Activated effector memory CD4-positive, alpha-beta T cell treated with Interleukin-2 at 50 U/mL for 16 hours (primary cell): ENCODE data around the gene TIMP2.

Experiments
- DNase-seq: peaks from one replicate; pipeline ENCODE4 v3.0.0-alpha.2; 2020

Gene TIMP2

GRCh38 chr17:78828470-78829185, 96.6 kb downstream of the TIMP2 start:
- no peak for DNase-seq

DNA sequence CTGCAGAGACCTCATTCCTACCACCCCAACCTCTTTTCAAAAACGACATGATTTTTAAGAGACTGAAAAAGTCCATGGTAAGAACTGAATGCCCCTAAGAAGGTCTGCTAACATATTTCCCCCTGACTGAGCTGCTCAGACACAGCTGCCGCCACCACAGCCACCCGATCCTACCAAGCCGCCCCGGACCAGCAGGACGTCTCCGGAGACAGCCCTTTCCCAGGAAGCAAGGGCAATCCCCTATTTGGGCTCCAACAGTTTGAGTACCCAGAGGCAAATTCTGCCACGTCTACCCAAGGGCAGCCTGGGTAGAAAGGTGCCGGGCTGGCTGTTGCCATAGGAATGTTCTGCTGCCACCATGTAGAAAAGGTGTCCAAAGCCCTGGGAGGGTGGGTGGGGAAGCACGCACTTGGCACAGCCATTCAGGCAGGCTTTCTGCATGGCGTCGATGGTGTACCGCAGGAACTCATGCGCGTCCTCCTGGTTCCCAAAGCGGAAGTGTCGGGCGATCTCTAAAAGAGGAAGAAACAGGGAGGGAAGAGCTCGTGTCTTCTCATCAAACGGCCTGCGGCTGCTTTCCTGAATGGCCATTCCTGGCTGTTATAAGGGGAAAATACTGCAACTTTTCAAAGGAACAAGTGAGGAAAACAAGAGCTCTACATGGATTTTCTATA, 98.2 kb downstream of the TIMP2 start:
- no peak for DNase-seq

DNA sequence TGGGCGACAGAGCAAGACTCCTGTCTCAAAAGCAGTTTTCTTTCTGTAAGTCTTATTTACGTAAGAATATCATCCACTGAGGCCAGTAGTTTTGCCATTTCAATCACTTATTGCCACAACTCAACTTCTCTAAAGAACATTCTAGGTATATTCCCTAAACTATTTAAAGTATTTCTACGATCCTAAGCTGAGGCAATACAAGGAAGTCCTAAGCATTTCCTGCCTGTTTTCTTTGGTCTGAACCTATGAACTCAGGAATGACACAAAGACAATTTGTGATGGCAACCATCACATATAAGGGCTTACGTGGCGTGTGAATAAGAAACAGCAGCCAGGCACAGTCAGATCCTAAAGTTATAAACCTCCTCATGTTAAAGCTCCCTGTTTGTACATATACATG, 98.8 kb downstream of the TIMP2 start:
- DNase-seq = no peak

GRCh38 chr17:78825696-78826095, 99.5 kb downstream of the TIMP2 start:
- no peak for DNase-seq

- no peak for DNase-seq
Measured at GRCh38 chr17:78824240-78824639, 100.9 kb downstream of the TIMP2 start.

GRCh38 chr17:78823282-78824046, 101.7 kb downstream of the TIMP2 start:
- no peak for DNase-seq

DNA sequence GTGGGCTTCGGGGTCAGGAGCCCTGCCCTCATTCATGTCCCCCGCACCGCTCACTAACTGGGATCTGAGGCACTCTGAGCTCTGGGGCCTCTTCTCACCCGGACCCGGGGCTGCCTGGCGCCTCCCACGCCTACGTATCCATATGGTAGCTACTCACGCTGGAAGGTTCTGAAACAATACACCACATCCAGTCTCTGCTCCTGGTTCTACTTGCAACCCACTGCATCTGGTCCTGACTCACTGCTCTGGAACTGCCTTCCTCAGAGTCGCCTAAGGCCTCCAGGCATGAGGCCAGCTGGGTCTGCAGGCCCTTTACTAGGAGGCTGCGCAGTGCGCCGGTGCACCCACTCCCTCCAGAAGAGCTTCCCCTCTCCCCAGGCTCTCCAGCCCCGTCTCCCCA, 102.6 kb downstream of the TIMP2 start:
- no peak for DNase-seq

DNA sequence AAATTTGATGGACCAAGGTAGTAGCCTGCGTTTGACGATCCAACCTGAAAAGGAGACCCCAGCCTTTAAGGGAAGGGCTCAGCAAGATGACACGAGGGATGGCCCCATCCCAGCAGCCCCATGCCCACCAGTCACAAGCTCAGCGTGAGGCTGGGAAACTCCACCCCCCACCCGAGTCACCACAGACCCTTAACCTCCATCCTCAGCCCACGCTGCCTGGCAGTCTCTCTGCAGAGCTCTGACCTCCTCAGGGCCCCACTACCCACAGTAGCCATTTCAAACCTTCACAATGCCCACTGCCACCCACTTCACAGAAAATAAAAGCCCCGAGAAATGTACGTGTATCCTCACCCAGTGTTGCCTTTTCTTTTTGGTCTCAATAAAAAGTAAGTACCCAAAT, 103.2 kb downstream of the TIMP2 start:
- no peak for DNase-seq

GRCh38 chr17:78820841-78821240, 104.3 kb downstream of the TIMP2 start:
- DNase-seq = no peak

DNA sequence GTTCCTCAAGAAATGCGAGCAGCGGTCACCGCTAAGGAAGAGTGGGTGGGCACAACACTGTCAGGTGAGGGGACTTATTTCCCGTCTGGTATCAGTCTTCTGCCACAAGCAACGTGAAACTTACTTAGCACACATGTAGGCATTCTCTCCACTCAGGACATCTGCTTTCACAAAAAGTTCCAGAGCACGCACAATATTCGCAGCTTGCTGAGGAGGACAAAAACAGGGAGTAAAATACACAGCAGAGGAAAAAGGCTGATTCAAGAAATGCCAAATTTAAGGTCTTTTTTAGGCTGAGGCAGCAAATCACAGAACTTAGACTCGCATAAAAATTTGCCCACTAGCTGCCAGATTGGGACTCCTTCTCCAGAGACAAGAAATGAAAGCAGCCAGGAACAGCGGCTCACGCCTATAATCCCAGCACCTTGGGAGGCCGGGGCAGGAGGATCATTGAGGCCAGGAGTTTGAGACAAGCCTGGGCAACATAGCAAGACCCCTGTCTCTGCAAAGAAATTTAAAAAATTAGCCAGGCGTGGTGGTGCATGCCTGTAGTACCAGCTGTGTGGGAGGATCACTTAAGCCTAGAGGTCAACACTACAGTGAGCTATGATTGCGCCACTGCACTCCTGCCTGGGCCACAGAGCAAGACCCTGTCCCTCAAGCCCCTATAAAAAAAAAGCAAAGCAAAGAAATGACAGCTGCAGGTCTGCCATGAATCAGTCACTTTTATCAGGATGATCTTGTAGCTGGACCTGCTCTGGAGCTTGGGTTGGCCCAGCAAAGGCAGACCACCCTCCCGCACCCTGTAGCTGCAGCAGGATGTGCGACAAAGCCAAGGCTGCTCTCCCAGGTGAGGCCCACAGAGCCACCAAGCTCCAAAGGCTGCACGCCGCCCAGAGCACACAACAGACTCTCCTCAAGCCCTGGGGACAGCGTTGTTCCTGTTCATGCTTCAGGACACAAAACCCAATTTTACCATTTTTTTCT, 105.1 kb downstream of the TIMP2 start:
- no peak for DNase-seq

GRCh38 chr17:78819402-78819801, 105.8 kb downstream of the TIMP2 start:
- no peak for DNase-seq

DNA sequence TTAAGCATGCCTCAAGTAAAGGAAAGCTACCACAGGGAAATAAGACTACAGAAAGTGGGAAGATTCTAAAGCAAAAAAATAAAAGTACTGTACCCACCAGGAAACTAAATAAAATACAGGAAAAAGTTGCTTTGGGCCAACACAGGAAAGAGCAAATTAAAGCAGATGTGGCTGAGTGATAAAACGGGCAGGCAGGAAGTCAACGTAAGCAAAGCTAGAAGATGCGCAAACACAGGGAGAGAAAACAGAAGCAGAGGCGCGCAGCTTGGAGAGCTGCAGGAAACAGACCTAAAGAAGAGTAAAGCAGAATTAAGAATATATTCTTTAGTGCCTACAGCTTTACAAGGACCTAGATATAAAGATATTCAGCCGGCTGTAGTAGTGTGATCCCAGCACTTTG, 106.3 kb downstream of the TIMP2 start:
- DNase-seq = peak; percentile 47

- no peak for DNase-seq
Measured at GRCh38 chr17:78818152-78818846, 106.9 kb downstream of the TIMP2 start.

GRCh38 chr17:78817123-78817522, 108.1 kb downstream of the TIMP2 start:
- DNase-seq = peak; percentile 54

DNA sequence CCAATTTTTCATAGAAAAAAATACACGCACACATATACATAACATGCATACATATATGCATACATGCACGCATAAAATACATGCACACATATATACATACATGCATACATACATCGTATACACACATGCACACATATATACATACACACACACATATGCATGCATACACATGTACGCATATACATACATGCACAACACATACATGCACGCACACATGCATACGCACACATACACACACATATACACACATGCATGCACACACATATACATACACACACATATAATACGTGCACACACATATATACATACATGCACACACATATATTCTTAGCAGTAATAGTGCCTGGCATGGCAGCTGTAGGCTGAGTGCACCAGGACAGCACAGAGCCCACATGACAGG, 109.5 kb downstream of the TIMP2 start:
- DNase-seq = no peak

DNA sequence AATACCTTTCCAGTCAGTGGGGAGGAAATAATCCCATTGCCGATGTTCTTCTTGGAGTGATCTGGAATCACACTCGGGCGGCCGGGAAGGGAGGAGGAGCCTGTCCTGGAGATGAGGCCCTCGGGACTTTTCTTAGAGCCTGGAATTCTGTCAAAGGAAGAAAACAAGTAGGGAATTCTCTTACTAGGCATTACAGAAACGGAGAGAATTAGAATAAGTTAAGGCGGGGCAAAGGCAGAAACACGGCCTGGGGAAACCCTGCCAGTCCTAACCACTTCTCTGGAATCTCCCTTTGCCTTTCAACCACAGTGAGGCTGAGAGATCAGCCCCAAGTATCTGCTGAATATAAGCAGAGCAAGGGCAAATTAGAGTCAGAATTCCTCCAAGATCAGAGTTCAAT, 112.3 kb downstream of the TIMP2 start:
- DNase-seq = no peak

DNA sequence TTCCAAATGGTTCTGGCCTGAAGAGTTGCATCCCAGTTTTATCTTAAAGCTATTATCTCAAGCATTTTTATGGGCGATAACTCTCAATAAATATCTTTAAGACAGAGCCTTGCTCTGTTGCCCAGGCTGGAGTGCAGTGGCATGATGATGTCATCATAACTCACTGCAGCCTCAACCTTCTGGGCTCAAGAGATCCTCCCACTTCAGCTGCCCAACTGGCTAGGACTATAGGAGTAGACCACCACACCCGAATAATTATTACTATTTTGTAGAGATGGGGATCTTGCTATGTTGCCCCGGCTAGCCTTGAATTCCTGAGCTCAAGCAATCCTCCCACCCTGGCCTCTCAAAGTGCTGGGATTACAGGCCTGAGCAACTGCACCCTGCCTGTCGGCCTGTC, 117.0 kb downstream of the TIMP2 start:
- DNase-seq = no peak

- DNase-seq = no peak
Measured at GRCh38 chr17:78806451-78806850, 118.7 kb downstream of the TIMP2 start.

DNA sequence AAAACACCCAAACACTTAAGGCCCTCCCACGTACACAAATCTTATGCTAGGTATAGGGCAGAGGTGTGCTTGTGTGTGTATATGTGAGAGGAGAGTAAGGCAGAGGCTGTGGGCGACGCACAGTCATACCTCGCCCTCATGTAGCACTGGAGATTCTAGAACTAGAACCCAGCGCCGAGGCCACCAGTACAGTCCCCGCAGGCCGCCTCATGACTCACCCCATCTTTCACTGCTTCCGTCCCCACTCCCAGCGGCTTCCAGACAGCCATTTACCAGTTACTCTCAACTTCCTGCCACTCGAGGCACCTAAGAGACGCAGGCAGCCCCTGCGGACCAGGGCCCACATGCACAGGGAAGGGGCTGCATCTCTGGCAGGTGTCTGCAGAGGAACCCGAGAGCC, 119.9 kb downstream of the TIMP2 start:
- peak; percentile 72 for DNase-seq

GRCh38 chr17:78804777-78805176, 120.4 kb downstream of the TIMP2 start:
- DNase-seq = no peak

- no peak for DNase-seq
Measured at GRCh38 chr17:78803186-78803845, 121.9 kb downstream of the TIMP2 start.
